PC-9 (cell line): ENCODE data around the gene PERCC1. TPM values are rescaled to one million over a fixed set of nuclear protein-coding genes. Genes with fewer than 3 reads are reported as not detected.

Source experiments
- BruUV-seq: library from RNA; stranded (reverse); fragments of 400-500 nt; replicated peaks from 2 replicates; lab custom pipeline; 2021; lab: Mats Ljungman, UMichigan
- CTCF ChIA-PET: fragments of 300-600 bp; sonication (Branson Sonifier 250); formaldehyde crosslinking; loops from one replicate; lab custom pipeline; 2022; ENCODE audit warnings: antibody characterized with exemption; lab: Charles Lee
- POLR2A ChIA-PET: fragments of 300-600 bp; sonication (Branson Sonifier 250); formaldehyde crosslinking; loops from one replicate; lab custom pipeline; 2022; ENCODE audit warnings: antibody characterized with exemption; ENCODE audit not compliant: unreplicated experiment; lab: Charles Lee
- DNase-seq, 2 experiments: peaks; one replicate each; pipeline versions ENCODE4 v3.0.0 to v3.0.0-alpha.2; 2015 to 2022; ENCODE audit warnings: mixed read lengths in 1 of 2
- H2AFZ ChIP-seq: fragments of 200-600 bp; sonication (generic); 2 replicates; pipeline ENCODE4 v1.8.1; 2017; ENCODE audit warnings: antibody characterized with exemption
- H3F3A ChIP-seq: fragments of 200-600 bp; sonication (generic); 2 replicates; pipeline ENCODE4 v1.8.1; 2017; ENCODE audit warnings: antibody characterized with exemption, mild to moderate bottlenecking, low read depth; ENCODE audit not compliant: insufficient read depth
- H3K27ac ChIP-seq: fragments of 200-600 bp; sonication (generic); 2 replicates; pipeline ENCODE4 v1.6.1; 2016; ENCODE audit warnings: mixed run types
- H3K27me3 ChIP-seq: fragments of 200-600 bp; sonication (generic); 2 replicates; pipeline ENCODE4 v1.6.1; 2016; ENCODE audit warnings: low read depth, mixed run types; ENCODE audit not compliant: insufficient read depth
- H3K36me3 ChIP-seq: fragments of 200-600 bp; sonication (generic); 2 replicates; pipeline ENCODE4 v1.6.1; 2016; ENCODE audit warnings: low read depth, mixed run types
- H3K4me1 ChIP-seq: fragments of 200-600 bp; sonication (generic); replicated peaks from 2 replicates; pipeline ENCODE4 v1.6.1; 2016; ENCODE audit warnings: mixed run types; ENCODE audit not compliant: insufficient read depth
- H3K4me2 ChIP-seq: fragments of 200-600 bp; sonication (generic); 2 replicates; pipeline ENCODE4 v1.6.1; 2017; ENCODE audit warnings: mixed run types
- H3K4me3 ChIP-seq: fragments of 200-600 bp; sonication (generic); 2 replicates; pipeline ENCODE4 v1.6.1; 2016; ENCODE audit warnings: mixed run types
- H3K79me2 ChIP-seq: fragments of 200-600 bp; sonication (generic); 2 replicates; pipeline ENCODE4 v1.6.1; 2017; ENCODE audit warnings: low read depth, mixed run types
- H3K9me2 ChIP-seq: fragments of 200-600 bp; sonication (generic); 2 replicates; pipeline ENCODE4 v1.8.1; 2017; ENCODE audit warnings: mild to moderate bottlenecking; ENCODE audit not compliant: insufficient read depth
- H3K9me3 ChIP-seq: fragments of 200-600 bp; sonication (generic); 2 replicates; pipeline ENCODE4 v1.8.1; 2016; ENCODE audit warnings: low read depth; ENCODE audit not compliant: insufficient read depth
- H4K20me1 ChIP-seq: fragments of 200-600 bp; sonication (generic); 2 replicates; pipeline ENCODE4 v1.8.1; 2017; ENCODE audit not compliant: insufficient read depth
- CTCF ChIP-seq: fragments of 200-600 bp; sonication (generic); conservative IDR thresholded peaks from 2 replicates; pipeline ENCODE4 v1.6.1; 2017; ENCODE audit warnings: mixed run types, antibody characterized with exemption, mild to moderate bottlenecking, moderate library complexity
- EZH2 ChIP-seq: fragments of 200-600 bp; sonication (generic); IDR thresholded peaks from 2 replicates; pipeline ENCODE4 v1.8.0; 2017; ENCODE audit warnings: antibody characterized with exemption, low read depth
- intact Hi-C: fragments of 100-400 bp; cut with micrococcal nuclease; formaldehyde crosslinking; loops from one replicate; pipeline ENCODE4 v1.10.0; 2022; ENCODE audit not compliant: unreplicated experiment
- total RNA-seq: library from RNA; stranded (reverse); gene quantifications from 2 replicates; pipeline ENCODE4 v1.2.3, GENCODE V29; 2021

The PERCC1 gene
- total RNA-seq, 1 experiment from 2014 or later: not detected

DNA sequence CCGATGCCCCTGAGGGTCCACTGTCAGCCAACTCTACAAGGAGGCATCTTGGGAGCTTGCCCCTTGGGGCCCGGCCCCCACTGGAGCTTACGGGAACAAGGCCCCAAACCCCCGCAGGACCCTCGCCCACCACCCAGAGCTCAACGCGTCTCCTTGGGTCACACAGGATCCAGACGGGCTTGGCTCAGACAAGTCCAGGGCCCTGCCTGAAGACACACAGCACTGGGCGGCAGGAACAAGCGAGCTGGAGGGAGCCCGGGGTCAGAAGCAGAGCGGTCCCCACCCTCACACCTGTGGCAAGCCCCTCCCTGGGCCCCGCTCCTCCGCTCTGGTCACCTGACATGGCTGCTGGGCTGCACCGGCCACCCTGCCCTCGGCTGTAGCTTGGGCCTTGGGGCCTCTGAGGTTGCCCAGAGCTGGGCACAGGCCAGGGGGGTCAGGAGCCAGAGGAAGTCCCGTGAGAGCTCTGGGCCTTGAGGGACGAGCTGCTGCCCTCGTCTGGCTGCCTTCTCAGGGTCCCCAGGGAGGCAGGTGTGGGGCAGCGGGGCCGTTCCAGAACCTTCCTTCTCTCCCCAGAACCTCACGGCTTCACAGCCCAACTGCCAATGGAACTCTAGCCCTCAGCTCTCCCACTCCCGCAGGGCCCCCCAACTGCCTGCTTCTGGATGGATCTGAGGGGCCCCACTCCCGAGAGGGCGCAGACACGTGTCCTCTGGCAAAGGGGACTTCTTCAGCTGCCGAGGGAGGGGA is 13.3 kb downstream of the PERCC1 start, which contains the start of gene CCDC154:
Gene CCDC154, minus strand, starts transcription at position 577 of the 750 bp plus-strand sequence. Its CDS starts 234 bp downstream, at position 343.
- H3F3A ChIP-seq: no peaks in the 10 kb centered on the region
- intact Hi-C loops: no loop called here

GRCh38 chr16:1444730-1445517 is 14.0 kb downstream of the PERCC1 start:
- Histone ChIP-seq H3K4me1 (no peaks in the 10 kb centered on the region), H3K9me3 (no peaks in the 10 kb centered on the region), H3K4me3 (no peak overlapping the region), H3K27ac (no peak overlapping the region), H3K79me2 (no peaks in the 10 kb centered on the region), H3K4me2 (no peak overlapping the region), H3K36me3 (no peaks in the 10 kb centered on the region), H3F3A (no peaks in the 10 kb centered on the region), H3K9me2 (no peaks in the 10 kb centered on the region), H4K20me1 (no peaks in the 10 kb centered on the region), H3K27me3 (no peaks in the 10 kb centered on the region), H2AFZ (no peak overlapping the region)
- intact Hi-C loops: no loop called here
- DNase-seq: no peak
- POLR2A ChIA-PET: no interaction called here
- TF ChIP-seq CTCF (no peak), EZH2 (no peak)
- BruUV-seq: no TSS peak
- CTCF ChIA-PET: no interaction called here

More for the DNA sequence above, 13.3 kb downstream of the PERCC1 start, which contains the start of gene CCDC154:
- Histone ChIP-seq H3K27ac (no peak within 1 kb of the TSS), H3K4me3 (no peak within 1 kb of the TSS), H3K9me3 (no peaks in the 10 kb centered on the region), H3K4me1 (no peaks in the 10 kb centered on the region), H3K27me3 (no peaks in the 10 kb centered on the region), H3K36me3 (no peaks in the 10 kb centered on the region), H3K79me2 (no peaks in the 10 kb centered on the region), H3K4me2 (no peak within 1 kb of the TSS), H2AFZ (no peak within 1 kb of the TSS), H4K20me1 (no peaks in the 10 kb centered on the region), H3K9me2 (no peaks in the 10 kb centered on the region)
- no TSS peak for BruUV-seq
- ChIA-PET POLR2A (no interaction called here), CTCF (no interaction called here)
- TF ChIP-seq EZH2: no peak
- TF ChIP-seq CTCF: no peak
- DNase-seq: no peak

DNA sequence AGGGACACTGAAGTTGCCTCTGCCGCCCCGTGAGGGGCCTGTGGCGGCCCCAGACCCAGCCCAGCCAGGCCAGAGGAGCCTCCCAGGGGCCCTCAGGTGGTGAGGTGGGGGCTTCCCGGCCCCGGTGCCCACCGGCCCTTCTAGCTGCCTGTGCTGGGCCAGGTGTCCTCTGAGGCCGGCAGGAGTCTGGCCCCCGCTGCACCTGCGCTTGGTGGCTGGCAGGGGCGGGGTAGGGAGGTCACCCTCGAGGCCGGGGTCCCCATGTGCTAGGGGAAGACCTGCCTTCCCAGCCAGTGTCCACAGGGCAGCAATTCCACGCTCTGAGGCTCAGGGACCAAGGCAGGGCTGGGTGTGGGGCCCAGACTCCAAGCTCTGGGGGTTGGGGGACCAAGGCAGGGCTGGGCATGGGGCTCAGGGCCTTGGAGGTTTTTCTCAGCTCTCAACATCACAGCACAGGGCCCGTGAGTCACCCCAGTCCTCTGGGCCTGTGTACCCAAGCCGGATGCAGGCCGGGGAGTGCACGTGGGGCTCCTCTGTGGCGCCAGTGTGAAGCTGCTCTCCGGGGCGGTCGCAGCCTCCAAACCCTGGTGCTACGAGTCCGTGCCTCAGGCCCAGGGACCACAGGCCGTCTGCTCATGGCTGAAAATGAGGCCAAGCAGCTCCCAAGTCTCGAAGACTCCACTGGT is 14.8 kb downstream of the PERCC1 start:
- Histone ChIP-seq H3K4me1 (no peaks in the 10 kb centered on the region), H3F3A (no peaks in the 10 kb centered on the region), H3K9me3 (no peaks in the 10 kb centered on the region), H3K79me2 (no peaks in the 10 kb centered on the region), H3K36me3 (no peaks in the 10 kb centered on the region), H4K20me1 (no peaks in the 10 kb centered on the region), H2AFZ (no peak overlapping the region), H3K4me2 (no peak overlapping the region), H3K27me3 (no peaks in the 10 kb centered on the region), H3K9me2 (no peaks in the 10 kb centered on the region), H3K27ac (no peak overlapping the region), H3K4me3 (no peak overlapping the region)
- CTCF ChIA-PET: interaction anchor here (0.6 kb wide), 1 partner anchor 17 kb away, joined by 3 read pairs; no protein-coding TSS in a partner anchor
- POLR2A ChIA-PET: no interaction called here
- intact Hi-C loops: no loop called here
- no peak for TF ChIP-seq CTCF
- no peak for TF ChIP-seq EZH2
- DNase-seq: no peak
- BruUV-seq: no TSS peak
